K562 (cell line): Measurements from ENCODE around the gene RBBP4. TPM values are rescaled to one million over a fixed set of nuclear protein-coding genes. Genes with fewer than 3 reads are reported as not detected.

ENCODE experiments used
- AFF1 ChIP-seq, 2 experiments: fragments of 450-650 bp; IDR thresholded peaks; 2 replicates each; pipeline ENCODE4 v1.6.1; 2018; ENCODE audit warnings: mild to moderate bottlenecking in 2 of 2, low read depth in 1 of 2; ENCODE audit not compliant: partially characterized antibody in 2 of 2
- ATF4 ChIP-seq: fragments of 450-650 bp; formaldehyde crosslinking; IDR thresholded peaks from 2 replicates; pipeline ENCODE4 v1.4.0; 2022; ENCODE audit warnings: mild to moderate bottlenecking, moderate library complexity
- ERF ChIP-seq: fragments of 450-650 bp; formaldehyde crosslinking; IDR thresholded peaks from 2 replicates; pipeline ENCODE4 v1.4.0; 2020; ENCODE audit warnings: mild to moderate bottlenecking, mixed read lengths
- GTF2E2 ChIP-seq: fragments of 200-800 bp; sonication (Bioruptor generic); IDR thresholded peaks from 2 replicates; pipeline ENCODE4 v1.6.1; 2016; ENCODE audit warnings: missing genetic modification characterization, missing compliant biosample characterization
- HDAC6 ChIP-seq: IDR thresholded peaks from 2 replicates; pipeline ENCODE4 v1.6.1; 2012; ENCODE audit warnings: low read depth, mild to moderate bottlenecking, control low read depth, inconsistent platforms, low read length, moderate library complexity
- JUND ChIP-seq, 2 experiments: IDR thresholded peaks; 2 replicates in 1 of 2; 3 replicates in 1 of 2; pipeline ENCODE4 v1.6.1; 2011; ENCODE audit warnings: borderline replicate concordance in 2 of 2, low read depth in 2 of 2, low read length in 2 of 2, improper control_type of control experiment in 1 of 2, missing biosample characterization in 1 of 2, missing genetic modification characterization in 1 of 2, missing genetic modification reagents in 1 of 2
- MYC ChIP-seq, 2 experiments: fragments of 250-450 bp in 1 of 2; sonication (Bioruptor Pico) in 1 of 2; IDR thresholded peaks; 2 replicates each; pipeline versions ENCODE4 v1.5.1 to v1.6.1; 2012 to 2021; ENCODE audit warnings: low read depth in 2 of 2, borderline replicate concordance in 1 of 2, improper control_type of control experiment in 1 of 2, low read length in 1 of 2, mild to moderate bottlenecking in 1 of 2, moderate library complexity in 1 of 2
- NCOA2 ChIP-seq, 2 experiments: fragments of 450-650 bp; IDR thresholded peaks; 2 replicates each; pipeline ENCODE4 v1.6.1; 2018; ENCODE audit warnings: mild to moderate bottlenecking in 2 of 2, moderate library complexity in 1 of 2; ENCODE audit not compliant: partially characterized antibody in 2 of 2
- NCOR1 ChIP-seq: fragments of 450-650 bp; IDR thresholded peaks from 2 replicates; pipeline ENCODE4 v1.6.1; 2016; ENCODE audit warnings: mild to moderate bottlenecking, moderate library complexity
- NFXL1 ChIP-seq: fragments of 450-650 bp; formaldehyde crosslinking; IDR thresholded peaks from 2 replicates; pipeline ENCODE4 v1.4.0; 2021; ENCODE audit warnings: mild to moderate bottlenecking
- NR2C2 ChIP-seq, 2 experiments: fragments of 200-800 bp in 1 of 2; sonication (Bioruptor generic) in 1 of 2; sonication (generic) in 1 of 2; formaldehyde crosslinking in 1 of 2; IDR thresholded peaks; 2 replicates each; pipeline versions ENCODE4 v1.6.1 to v1.8.0; 2016 to 2022; ENCODE audit warnings: mild to moderate bottlenecking in 1 of 2, missing compliant biosample characterization in 1 of 2, missing genetic modification characterization in 1 of 2, missing genetic modification reagents in 1 of 2
- POLR2A ChIP-seq: fragments of 450-650 bp; conservative IDR thresholded peaks from 2 replicates; pipeline ENCODE4 v1.6.1; 2016
- POLR3A ChIP-seq: IDR thresholded peaks from 2 replicates; pipeline ENCODE4 v1.6.1; 2011; ENCODE audit warnings: borderline replicate concordance, mild to moderate bottlenecking, moderate library complexity; ENCODE audit not compliant: insufficient read length, insufficient read depth; ENCODE audit errors: extremely low read depth
- RBM17 ChIP-seq: fragments of 200-400 bp; formaldehyde crosslinking; IDR thresholded peaks from 2 replicates; pipeline ENCODE4 v1.6.1; 2017; ENCODE audit warnings: low read depth, mild to moderate bottlenecking, low read length, borderline replicate concordance
- SMAD3 ChIP-seq: fragments of 450-650 bp; formaldehyde crosslinking; conservative IDR thresholded peaks from 2 replicates; pipeline ENCODE4 v1.4.0; 2020; ENCODE audit warnings: mild to moderate bottlenecking
- SPI1 ChIP-seq: IDR thresholded peaks from 2 replicates; pipeline ENCODE4 v1.6.1; 2011; ENCODE audit warnings: low read depth, low read length, control low read depth, borderline replicate concordance
- SRSF7 ChIP-seq: fragments of 200-400 bp; formaldehyde crosslinking; optimal IDR thresholded peaks from 2 replicates; pipeline ENCODE3; 2017; ENCODE audit warnings: mild to moderate bottlenecking, low read depth, low read length
- THRA ChIP-seq: fragments of 450-650 bp; IDR thresholded peaks from 2 replicates; pipeline ENCODE4 v1.6.1; 2017; ENCODE audit warnings: mild to moderate bottlenecking, moderate library complexity
- ZNF311 ChIP-seq: fragments of 250-450 bp; sonication (Bioruptor Pico); IDR thresholded peaks from 2 replicates; pipeline ENCODE4 v1.4.0; 2020; ENCODE audit warnings: mild to moderate bottlenecking, moderate library complexity
- ZNF436 ChIP-seq: fragments of 250-450, 450-650 bp; sonication (Bioruptor Pico); formaldehyde crosslinking; IDR thresholded peaks from 2 replicates; pipeline ENCODE4 v1.7.0; 2020; ENCODE audit warnings: mild to moderate bottlenecking
- polyA plus RNA-seq, 8 experiments: library from polyadenylated mRNA; depleted of rRNA in 4 of 8; stranded (reverse) in 5 of 8; unstranded in 3 of 8; fragments of >200 nt; fragmentation: Nextera tagmentation in 2 of 8; fragmentation: Illumina TruSeq in 1 of 8; extraction: Ambion mirVana in 2 of 8; extraction: Trizol in 1 of 8; gene quantifications; 2 replicates each; pipeline versions ENCODE4 v1.2.1 to v1.2.3, GENCODE V29; 2011 to 2014; ENCODE audit warnings: inconsistent platforms in 1 of 8, missing spikeins in 1 of 8
- total RNA-seq, 7 experiments: library from RNA; depleted of rRNA in 6 of 7; stranded (reverse); fragments of >200 nt in 6 of 7; fragmentation: Illumina TruSeq in 2 of 7; extraction: Trizol in 2 of 7; gene quantifications; 2 replicates each; pipeline versions ENCODE4 v1.2.1 to v1.2.3, GENCODE V29; 2011 to 2021; ENCODE audit warnings: low replicate concordance in 1 of 7

Gene RBBP4
- total and polyA plus RNA-seq, 9 of the 15 experiments (the other 6 are each of a cell fraction or from before 2014, with no cell fraction given): 185 to 409 (median 259) TPM

GRCh38 chr1:32650752-32651460, at the start of gene RBBP4 (continued):
- TF ChIP-seq SMAD3 (CRISPR knock-in tag) (peak; percentile 99), NCOA2 (IDR thresholded peaks at IDR 0.05; ENCODE audit: partially characterized antibody in 2 of 2) (no peak), ATF4 (peak; percentile 91), NCOR1 (no peak), POLR2A (peak; percentile 87), AFF1 (IDR thresholded peaks at IDR 0.05; ENCODE audit: low read depth in 1 of 2, partially characterized antibody in 2 of 2) (no peak), GTF2E2 (tag) (peak; percentile 83), SPI1 (0 out of 2 replicates have a peak, but pooled peaks have one; percentile 1), MYC (IDR thresholded peaks at IDR 0.05; ENCODE audit: low read depth, low read length) (peak; percentile 79), MYC (CRISPR knock-in tag; IDR thresholded peaks at IDR 0.05; ENCODE audit: borderline replicate concordance, low read depth) (peak; percentile 87; the same call in 1 of the 2 replicates), SRSF7 (no peak), ZNF311 (CRISPR knock-in tag) (peak; percentile 96), POLR3A (no peak), THRA (no peak), JUND (IDR thresholded peaks at IDR 0.05; ENCODE audit: borderline replicate concordance, low read depth, low read length) (peak; percentile 56; the same call in 1 of the 2 replicates), JUND (tag; IDR thresholded peaks at IDR 0.05; ENCODE audit: borderline replicate concordance, low read depth, low read length) (no peak; the same call in 1 of the 3 replicates), ZNF436 (CRISPR knock-in tag) (0 out of 2 replicates have a peak, but pooled peaks have one; percentile 64), RBM17 (no peak), HDAC6 (no peak), ERF (CRISPR knock-in tag) (peak; percentile 98), NFXL1 (CRISPR knock-in tag) (peak; percentile 96), NR2C2 (CRISPR knock-in tag; IDR thresholded peaks at IDR 0.05) (peak; percentile 19), NR2C2 (tag; IDR thresholded peaks at IDR 0.05) (peak; percentile 93)
